Fibroblast of upper back skin (primary cell): ENCODE results near the gene STK38L.
A peak's percentile ranks its signal among the peaks of the same experiment; 100 is the strongest.

Experiments
- DNase-seq: peaks from one replicate; pipeline ENCODE4 v3.0.0-alpha.2; 2013

STK38L gene

GRCh38 chr12:27330846-27331245 lies 86.8 kb downstream of the STK38L start:
- no peak for DNase-seq

- DNase-seq: peak; percentile 88
Observed at GRCh38 chr12:27331291-27331926, 87.3 kb downstream of the STK38L start.

- DNase-seq: no peak
Observed at GRCh38 chr12:27331927-27332324, 87.8 kb downstream of the STK38L start.

GRCh38 chr12:27332407-27332713 lies 88.3 kb downstream of the STK38L start:
- DNase-seq: no peak

GRCh38 chr12:27332714-27333402 lies 88.8 kb downstream of the STK38L start, which contains the start of gene BMAL2:
Gene BMAL2, plus strand, starts transcription at chr12:27332836. Its CDS starts 237 bp downstream, at chr12:27333073.
- DNase-seq: peak; percentile 40

GRCh38 chr12:27333403-27334009 lies 89.4 kb downstream of the STK38L start:
- no peak for DNase-seq

GRCh38 chr12:27334042-27334720 lies 90.1 kb downstream of the STK38L start:
- no peak for DNase-seq

- DNase-seq: no peak
Observed at GRCh38 chr12:27334721-27335082, 90.6 kb downstream of the STK38L start.

GRCh38 chr12:27335364-27336281 lies 91.5 kb downstream of the STK38L start:
- DNase-seq: no peak

- no peak for DNase-seq
Observed at GRCh38 chr12:27336282-27336653, 92.2 kb downstream of the STK38L start.

GRCh38 chr12:27337376-27337775 lies 93.3 kb downstream of the STK38L start:
- DNase-seq: no peak

- no peak for DNase-seq
Observed at GRCh38 chr12:27338473-27338872, 94.4 kb downstream of the STK38L start.

- DNase-seq: no peak
Observed at GRCh38 chr12:27340971-27341370, 96.9 kb downstream of the STK38L start.

- DNase-seq: no peak
Observed at GRCh38 chr12:27342536-27342935, 98.5 kb downstream of the STK38L start.

- DNase-seq: peak; percentile 93
Observed at GRCh38 chr12:27343255-27344000, 99.3 kb downstream of the STK38L start.

GRCh38 chr12:27344246-27344645 lies 100.2 kb downstream of the STK38L start:
- no peak for DNase-seq

- DNase-seq: no peak
Observed at GRCh38 chr12:27344760-27345159, 100.7 kb downstream of the STK38L start.

- no peak for DNase-seq
Observed at GRCh38 chr12:27345376-27345775, 101.3 kb downstream of the STK38L start.

- no peak for DNase-seq
Observed at GRCh38 chr12:27347779-27348178, 103.7 kb downstream of the STK38L start.

GRCh38 chr12:27351476-27351875 lies 107.4 kb downstream of the STK38L start:
- DNase-seq: no peak

- DNase-seq: no peak
Observed at GRCh38 chr12:27355486-27355885, 111.4 kb downstream of the STK38L start.

GRCh38 chr12:27355979-27356378 lies 111.9 kb downstream of the STK38L start:
- no peak for DNase-seq
